Osteoblast (primary cell): ENCODE data around the gene ITGA2B. TPM values are rescaled to one million over a fixed set of nuclear protein-coding genes. Genes with fewer than 3 reads are reported as not detected.
A peak's percentile ranks its signal among the peaks of the same experiment; 100 is the strongest.
"Not testable (repeated sequence)": the region's sequence is repeated elsewhere in the genome, so short reads cannot be mapped to it uniquely, and the experiment has no call there.

Source experiments
- DNase-seq: peaks from one replicate; pipeline ENCODE4 v3.0.0; 2011; ENCODE audit warnings: low spot score, mixed read lengths; ENCODE audit not compliant: insufficient read length; ENCODE audit errors: missing footprints
- H2AFZ ChIP-seq: 2 replicates; pipeline ENCODE4 v1.6.0; 2011; ENCODE audit warnings: mild to moderate bottlenecking, low read length
- H3K27ac ChIP-seq: 2 replicates; pipeline ENCODE4 v1.5.1; 2011; ENCODE audit warnings: mild to moderate bottlenecking, low read depth, low read length, moderate library complexity
- H3K27me3 ChIP-seq: 2 replicates; pipeline ENCODE4 v1.6.0; 2012; ENCODE audit warnings: mild to moderate bottlenecking, control low read depth, inconsistent platforms, low read length, moderate library complexity; ENCODE audit not compliant: insufficient read depth
- H3K36me3 ChIP-seq: 2 replicates; pipeline ENCODE4 v1.5.1; 2011; ENCODE audit warnings: mild to moderate bottlenecking, low read length, control low read depth, moderate library complexity; ENCODE audit not compliant: insufficient read depth
- H3K4me1 ChIP-seq: 2 replicates; pipeline ENCODE4 v1.5.1; 2011; ENCODE audit warnings: mild to moderate bottlenecking, low read length, control low read depth, moderate library complexity; ENCODE audit not compliant: insufficient read depth
- H3K4me2 ChIP-seq: 2 replicates; pipeline ENCODE4 v1.6.0; 2011; ENCODE audit warnings: mild to moderate bottlenecking, low read length; ENCODE audit not compliant: insufficient read depth
- H3K4me3 ChIP-seq: fragments of 200-600 bp; sonication (generic); 3 replicates; pipeline ENCODE4 v1.5.1; 2012; ENCODE audit warnings: mild to moderate bottlenecking, low read length, inconsistent platforms; ENCODE audit not compliant: insufficient read depth
- H3K79me2 ChIP-seq: 2 replicates; pipeline ENCODE4 v1.6.0; 2012; ENCODE audit warnings: mild to moderate bottlenecking, low read length, control low read depth, inconsistent platforms; ENCODE audit not compliant: insufficient read depth
- H3K9me3 ChIP-seq: 2 replicates; pipeline ENCODE4 v1.5.1; 2011; ENCODE audit warnings: low read depth, low read length, control low read depth
- H4K20me1 ChIP-seq: 2 replicates; pipeline ENCODE4 v1.6.0; 2012; ENCODE audit warnings: mild to moderate bottlenecking, low read length, control low read depth; ENCODE audit not compliant: insufficient read depth
- total RNA-seq: library from RNA; depleted of rRNA; stranded (reverse); fragments of >200 nt; gene quantifications from 2 replicates; pipeline ENCODE4 v1.2.3, GENCODE V29; 2012
- TF ChIP-seq, protein P1 (sequence below): IDR thresholded peaks from 2 replicates; pipeline ENCODE4 v1.5.1; 2011; ENCODE audit warnings: mild to moderate bottlenecking, low read depth, low read length, moderate library complexity; ENCODE audit errors: extremely low read depth

Gene ITGA2B
- total RNA-seq, 1 donor = not detected

DNA sequence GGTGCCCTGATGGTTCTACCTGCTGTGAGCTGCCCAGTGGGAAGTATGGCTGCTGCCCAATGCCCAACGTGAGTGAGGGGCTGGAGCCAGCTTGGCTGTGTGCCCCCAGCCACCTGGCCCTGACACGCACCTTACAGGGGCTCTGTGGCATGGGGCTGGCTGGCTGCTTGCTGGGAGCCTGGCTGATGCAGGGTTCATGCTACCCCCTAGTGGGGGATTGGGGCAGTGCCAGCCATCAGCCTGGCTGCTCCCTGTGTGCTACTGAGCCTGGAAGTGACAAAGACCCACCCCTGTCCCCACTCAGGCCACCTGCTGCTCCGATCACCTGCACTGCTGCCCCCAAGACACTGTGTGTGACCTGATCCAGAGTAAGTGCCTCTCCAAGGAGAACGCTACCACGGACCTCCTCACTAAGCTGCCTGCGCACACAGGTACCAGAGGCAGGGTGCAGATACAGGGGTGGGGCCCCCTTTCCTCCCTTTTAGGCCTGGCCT, 38.7 kb downstream of the ITGA2B start:
- Histone ChIP-seq H3K9me3 (no peaks in the 10 kb centered on the region), H3K79me2 (peaks cover 21% of the 10 kb centered on the region), H3K27me3 (no peaks in the 10 kb centered on the region), H4K20me1 (peaks cover 12% of the 10 kb centered on the region), H3K4me3 (no peak overlapping the region), H3K4me2 (no peak overlapping the region), H2AFZ (no peak overlapping the region), H3K36me3 (peaks cover 11% of the 10 kb centered on the region), H3K4me1 (peaks cover 10% of the 10 kb centered on the region), H3K27ac (no peak overlapping the region)
- TF ChIP-seq, protein P1, sequence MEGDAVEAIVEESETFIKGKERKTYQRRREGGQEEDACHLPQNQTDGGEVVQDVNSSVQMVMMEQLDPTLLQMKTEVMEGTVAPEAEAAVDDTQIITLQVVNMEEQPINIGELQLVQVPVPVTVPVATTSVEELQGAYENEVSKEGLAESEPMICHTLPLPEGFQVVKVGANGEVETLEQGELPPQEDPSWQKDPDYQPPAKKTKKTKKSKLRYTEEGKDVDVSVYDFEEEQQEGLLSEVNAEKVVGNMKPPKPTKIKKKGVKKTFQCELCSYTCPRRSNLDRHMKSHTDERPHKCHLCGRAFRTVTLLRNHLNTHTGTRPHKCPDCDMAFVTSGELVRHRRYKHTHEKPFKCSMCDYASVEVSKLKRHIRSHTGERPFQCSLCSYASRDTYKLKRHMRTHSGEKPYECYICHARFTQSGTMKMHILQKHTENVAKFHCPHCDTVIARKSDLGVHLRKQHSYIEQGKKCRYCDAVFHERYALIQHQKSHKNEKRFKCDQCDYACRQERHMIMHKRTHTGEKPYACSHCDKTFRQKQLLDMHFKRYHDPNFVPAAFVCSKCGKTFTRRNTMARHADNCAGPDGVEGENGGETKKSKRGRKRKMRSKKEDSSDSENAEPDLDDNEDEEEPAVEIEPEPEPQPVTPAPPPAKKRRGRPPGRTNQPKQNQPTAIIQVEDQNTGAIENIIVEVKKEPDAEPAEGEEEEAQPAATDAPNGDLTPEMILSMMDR = peak; percentile 70
- DNase-seq = peak; percentile 99

- H3K36me3 ChIP-seq = peaks cover 11% of the 10 kb centered on the region
- no peaks in the 10 kb centered on the region for H3K27me3 ChIP-seq
- no peak overlapping the region for H2AFZ ChIP-seq
- peaks cover 28% of the 10 kb centered on the region for H3K79me2 ChIP-seq
- peaks cover 12% of the 10 kb centered on the region for H4K20me1 ChIP-seq
- no peaks in the 10 kb centered on the region for H3K9me3 ChIP-seq
- H3K4me1 ChIP-seq = peaks cover 15% of the 10 kb centered on the region
- DNase-seq = peak; percentile 53
- no peak overlapping the region for H3K4me3 ChIP-seq
- TF ChIP-seq, protein P1 = no peak
- no peak overlapping the region for H3K4me2 ChIP-seq
- H3K27ac ChIP-seq = no peak overlapping the region
Observed at GRCh38 chr17:44349553-44350070, 39.8 kb downstream of the ITGA2B start.

- Histone ChIP-seq H3K36me3 (peaks cover 11% of the 10 kb centered on the region), H4K20me1 (peaks cover 12% of the 10 kb centered on the region), H3K27ac (no peak overlapping the region), H3K4me1 (peaks cover 15% of the 10 kb centered on the region), H2AFZ (no peak overlapping the region), H3K4me3 (no peak overlapping the region), H3K4me2 (no peak overlapping the region), H3K27me3 (no peaks in the 10 kb centered on the region), H3K79me2 (peaks cover 28% of the 10 kb centered on the region), H3K9me3 (no peaks in the 10 kb centered on the region)
- TF ChIP-seq, protein P1 = no peak
- no peak for DNase-seq
Observed at GRCh38 chr17:44348988-44349364, 40.5 kb downstream of the ITGA2B start.

DNA sequence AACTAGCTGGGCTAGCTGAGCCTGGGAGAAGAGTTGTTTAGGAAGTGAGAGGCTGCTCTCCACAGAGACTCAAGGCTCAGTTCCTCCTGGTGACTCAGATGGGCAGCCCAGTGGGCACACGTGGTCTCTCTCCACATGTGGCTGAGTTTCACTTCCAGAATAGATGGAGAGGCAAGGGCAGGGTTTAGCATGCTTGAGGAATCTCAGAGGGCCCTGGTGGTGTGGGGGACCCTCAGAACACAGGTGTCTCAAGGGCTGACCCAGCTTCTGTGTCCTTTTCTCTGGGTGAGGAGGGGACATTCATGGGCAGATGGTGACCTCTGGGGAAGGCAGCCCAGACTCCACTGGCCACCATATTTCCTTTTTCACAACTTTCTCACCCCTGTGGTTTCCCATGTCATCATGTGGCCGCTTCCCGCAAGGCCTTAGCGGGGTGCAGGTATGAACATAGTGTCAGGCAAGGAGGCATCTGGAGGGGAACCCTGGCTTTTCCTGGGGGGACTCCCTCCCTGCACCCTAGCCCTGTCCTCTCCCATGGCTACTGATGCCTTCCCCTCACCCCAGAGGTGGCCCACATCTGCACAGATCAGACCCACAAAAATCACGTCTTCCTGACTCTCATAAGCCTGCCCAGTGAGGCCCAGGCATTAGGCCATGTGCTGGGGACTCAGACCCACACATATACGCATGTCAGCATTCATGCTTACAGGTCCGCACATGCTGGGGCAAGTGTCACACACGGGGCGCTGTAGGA, 41.0 kb downstream of the ITGA2B start:
- Histone ChIP-seq H3K27me3 (no peaks in the 10 kb centered on the region), H3K4me1 (peaks cover 15% of the 10 kb centered on the region), H3K4me3 (no peak overlapping the region), H2AFZ (no peak overlapping the region), H4K20me1 (peaks cover 12% of the 10 kb centered on the region), H3K79me2 (peaks cover 28% of the 10 kb centered on the region), H3K9me3 (no peaks in the 10 kb centered on the region), H3K4me2 (no peak overlapping the region), H3K27ac (no peak overlapping the region), H3K36me3 (peaks cover 11% of the 10 kb centered on the region)
- TF ChIP-seq, protein P1 = no peak
- peak; percentile 99 for DNase-seq

- H3K36me3 ChIP-seq, H3K4me2 ChIP-seq, H3K27ac ChIP-seq, H3K9me3 ChIP-seq, H3K27me3 ChIP-seq, H2AFZ ChIP-seq, H3K4me3 ChIP-seq: not testable (repeated sequence)
- Histone ChIP-seq H3K79me2 (peaks cover 28% of the 10 kb centered on the region), H3K4me1 (peaks cover 15% of the 10 kb centered on the region), H4K20me1 (peaks cover 12% of the 10 kb centered on the region)
- peak; percentile 54 for DNase-seq
Observed at GRCh38 chr17:44347206-44348055, 42.0 kb downstream of the ITGA2B start.
